ENCODE data around the gene BICC1.

GRCh38 chr10:58780476-58780875, 267.8 kb downstream of the BICC1 start:
- TF ChIP-seq CTCF (optimal IDR thresholded peaks at IDR 0.05 in 1 of 3, IDR thresholded peaks at IDR 0.05 in 1 of 3, conservative IDR thresholded peaks at IDR 0.05 in 1 of 3; ENCODE audit: extremely low read depth in 1 of 3, insufficient read depth in 2 of 3, low read length in 3 of 3) (no peak), EZH2 (IDR thresholded peaks at IDR 0.05; ENCODE audit: low read length) (no peak)

Data from keratinocyte (primary cell).